Measurements from ENCODE around the gene DHRS2. TPM values are rescaled to one million over a fixed set of nuclear protein-coding genes. Genes with fewer than 3 reads are reported as not detected.

Gene DHRS2
- total and polyA plus RNA-seq, 2 of the 13 experiments (the other 11 are each of a cell fraction or from before 2014, with no cell fraction given): 1,621 to 3,021 TPM

DNA sequence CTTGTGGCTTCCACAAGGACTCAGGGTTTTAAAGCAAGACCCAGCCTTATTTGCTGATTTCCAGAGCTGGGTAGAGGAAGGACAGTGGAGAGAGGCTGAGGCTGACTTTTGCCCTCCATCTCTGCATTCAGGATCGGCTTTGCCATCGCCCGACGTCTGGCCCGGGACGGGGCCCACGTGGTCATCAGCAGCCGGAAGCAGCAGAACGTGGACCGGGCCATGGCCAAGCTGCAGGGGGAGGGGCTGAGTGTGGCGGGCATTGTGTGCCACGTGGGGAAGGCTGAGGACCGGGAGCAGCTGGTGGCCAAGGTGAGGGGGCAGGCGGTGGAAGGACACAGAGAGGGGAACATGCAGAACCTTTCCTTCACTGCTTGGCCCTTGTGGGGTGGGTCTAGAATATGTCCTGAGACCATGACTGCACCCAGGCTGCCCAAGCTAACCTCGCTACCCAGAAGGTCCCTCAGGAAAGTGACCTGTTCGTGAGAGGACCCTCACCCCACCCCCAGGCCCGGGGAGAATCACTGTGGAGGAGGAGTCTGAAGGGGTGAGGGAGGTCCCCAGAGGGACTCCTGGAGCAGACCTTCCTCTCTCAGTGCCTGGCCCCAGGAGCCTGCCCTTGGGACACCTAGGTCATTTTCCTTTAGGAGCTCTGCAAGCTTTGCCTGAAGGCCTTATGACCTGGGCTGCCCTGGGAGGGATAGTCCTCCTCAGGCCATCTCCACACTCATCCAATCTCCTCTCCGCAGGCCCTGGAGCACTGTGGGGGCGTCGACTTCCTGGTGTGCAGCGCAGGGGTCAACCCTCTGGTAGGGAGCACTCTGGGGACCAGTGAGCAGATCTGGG lies 3.1 kb downstream of the DHRS2 start (continued):
- TF ChIP-seq FLYWCH1 (CRISPR knock-in tag; IDR thresholded peaks at IDR 0.05) (no peak), ZNF629 (CRISPR knock-in tag; conservative IDR thresholded peaks at IDR 0.05) (no peak), NKX3-1 (CRISPR knock-in tag; IDR thresholded peaks at IDR 0.05) (no peak), HDAC2 (CRISPR knock-in tag; IDR thresholded peaks at IDR 0.05) (peak; percentile 59), SUZ12 (IDR thresholded peaks at IDR 0.05; ENCODE audit: low read depth, low read length) (no peak; the same call in 1 of the 2 replicates), ZNF549 (CRISPR knock-in tag; IDR thresholded peaks at IDR 0.05) (no peak), ZNF556 (CRISPR knock-in tag; IDR thresholded peaks at IDR 0.05; ENCODE audit: borderline replicate concordance) (no peak; the same call in 1 of the 2 replicates), WIZ (CRISPR knock-in tag; IDR thresholded peaks at IDR 0.05) (peak; percentile 96; the same call in 1 of the 2 replicates), ZNF567 (CRISPR knock-in tag; IDR thresholded peaks at IDR 0.05; ENCODE audit: borderline replicate concordance) (0 out of 2 replicates have a peak, but pooled peaks have one; percentile 41), HIVEP1 (CRISPR knock-in tag; IDR thresholded peaks at IDR 0.05) (no peak), CHD4 (IDR thresholded peaks at IDR 0.05; ENCODE audit: borderline replicate concordance, low read length) (no peak), ZSCAN29 (CRISPR knock-in tag; conservative IDR thresholded peaks at IDR 0.05) (peak; percentile 89), MAFK (conservative IDR thresholded peaks at IDR 0.05 in 1 of 2, IDR thresholded peaks at IDR 0.05 in 1 of 2; ENCODE audit: low read length in 2 of 2) (no peak)
- TF ChIP-seq, protein P1, sequence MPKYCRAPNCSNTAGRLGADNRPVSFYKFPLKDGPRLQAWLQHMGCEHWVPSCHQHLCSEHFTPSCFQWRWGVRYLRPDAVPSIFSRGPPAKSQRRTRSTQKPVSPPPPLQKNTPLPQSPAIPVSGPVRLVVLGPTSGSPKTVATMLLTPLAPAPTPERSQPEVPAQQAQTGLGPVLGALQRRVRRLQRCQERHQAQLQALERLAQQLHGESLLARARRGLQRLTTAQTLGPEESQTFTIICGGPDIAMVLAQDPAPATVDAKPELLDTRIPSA (CRISPR knock-in tag; IDR thresholded peaks at IDR 0.05; ENCODE audit: borderline replicate concordance): no peak
- TF ChIP-seq, protein P2, sequence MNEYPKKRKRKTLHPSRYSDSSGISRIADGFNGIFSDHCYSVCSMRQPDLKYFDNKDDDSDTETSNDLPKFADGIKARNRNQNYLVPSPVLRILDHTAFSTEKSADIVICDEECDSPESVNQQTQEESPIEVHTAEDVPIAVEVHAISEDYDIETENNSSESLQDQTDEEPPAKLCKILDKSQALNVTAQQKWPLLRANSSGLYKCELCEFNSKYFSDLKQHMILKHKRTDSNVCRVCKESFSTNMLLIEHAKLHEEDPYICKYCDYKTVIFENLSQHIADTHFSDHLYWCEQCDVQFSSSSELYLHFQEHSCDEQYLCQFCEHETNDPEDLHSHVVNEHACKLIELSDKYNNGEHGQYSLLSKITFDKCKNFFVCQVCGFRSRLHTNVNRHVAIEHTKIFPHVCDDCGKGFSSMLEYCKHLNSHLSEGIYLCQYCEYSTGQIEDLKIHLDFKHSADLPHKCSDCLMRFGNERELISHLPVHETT (CRISPR knock-in tag; conservative IDR thresholded peaks at IDR 0.05): peak; percentile 53; the same call in 1 of the 2 replicates
- TF ChIP-seq, protein P3, sequence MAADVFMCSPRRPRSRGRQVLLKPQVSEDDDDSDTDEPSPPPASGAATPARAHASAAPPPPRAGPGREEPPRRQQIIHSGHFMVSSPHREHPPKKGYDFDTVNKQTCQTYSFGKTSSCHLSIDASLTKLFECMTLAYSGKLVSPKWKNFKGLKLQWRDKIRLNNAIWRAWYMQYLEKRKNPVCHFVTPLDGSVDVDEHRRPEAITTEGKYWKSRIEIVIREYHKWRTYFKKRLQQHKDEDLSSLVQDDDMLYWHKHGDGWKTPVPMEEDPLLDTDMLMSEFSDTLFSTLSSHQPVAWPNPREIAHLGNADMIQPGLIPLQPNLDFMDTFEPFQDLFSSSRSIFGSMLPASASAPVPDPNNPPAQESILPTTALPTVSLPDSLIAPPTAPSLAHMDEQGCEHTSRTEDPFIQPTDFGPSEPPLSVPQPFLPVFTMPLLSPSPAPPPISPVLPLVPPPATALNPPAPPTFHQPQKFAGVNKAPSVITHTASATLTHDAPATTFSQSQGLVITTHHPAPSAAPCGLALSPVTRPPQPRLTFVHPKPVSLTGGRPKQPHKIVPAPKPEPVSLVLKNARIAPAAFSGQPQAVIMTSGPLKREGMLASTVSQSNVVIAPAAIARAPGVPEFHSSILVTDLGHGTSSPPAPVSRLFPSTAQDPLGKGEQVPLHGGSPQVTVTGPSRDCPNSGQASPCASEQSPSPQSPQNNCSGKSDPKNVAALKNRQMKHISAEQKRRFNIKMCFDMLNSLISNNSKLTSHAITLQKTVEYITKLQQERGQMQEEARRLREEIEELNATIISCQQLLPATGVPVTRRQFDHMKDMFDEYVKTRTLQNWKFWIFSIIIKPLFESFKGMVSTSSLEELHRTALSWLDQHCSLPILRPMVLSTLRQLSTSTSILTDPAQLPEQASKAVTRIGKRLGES (CRISPR knock-in tag; IDR thresholded peaks at IDR 0.05; ENCODE audit: borderline replicate concordance): no peak
- TF ChIP-seq, protein P4, sequence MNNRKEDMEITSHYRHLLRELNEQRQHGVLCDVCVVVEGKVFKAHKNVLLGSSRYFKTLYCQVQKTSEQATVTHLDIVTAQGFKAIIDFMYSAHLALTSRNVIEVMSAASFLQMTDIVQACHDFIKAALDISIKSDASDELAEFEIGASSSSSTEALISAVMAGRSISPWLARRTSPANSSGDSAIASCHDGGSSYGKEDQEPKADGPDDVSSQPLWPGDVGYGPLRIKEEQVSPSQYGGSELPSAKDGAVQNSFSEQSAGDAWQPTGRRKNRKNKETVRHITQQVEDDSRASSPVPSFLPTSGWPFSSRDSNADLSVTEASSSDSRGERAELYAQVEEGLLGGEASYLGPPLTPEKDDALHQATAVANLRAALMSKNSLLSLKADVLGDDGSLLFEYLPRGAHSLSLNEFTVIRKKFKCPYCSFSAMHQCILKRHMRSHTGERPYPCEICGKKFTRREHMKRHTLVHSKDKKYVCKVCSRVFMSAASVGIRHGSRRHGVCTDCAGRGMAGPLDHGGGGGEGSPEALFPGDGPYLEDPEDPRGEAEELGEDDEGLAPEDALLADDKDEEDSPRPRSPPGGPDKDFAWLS (CRISPR knock-in tag; IDR thresholded peaks at IDR 0.05; ENCODE audit: borderline replicate concordance): no peak
- TF ChIP-seq, protein P5, sequence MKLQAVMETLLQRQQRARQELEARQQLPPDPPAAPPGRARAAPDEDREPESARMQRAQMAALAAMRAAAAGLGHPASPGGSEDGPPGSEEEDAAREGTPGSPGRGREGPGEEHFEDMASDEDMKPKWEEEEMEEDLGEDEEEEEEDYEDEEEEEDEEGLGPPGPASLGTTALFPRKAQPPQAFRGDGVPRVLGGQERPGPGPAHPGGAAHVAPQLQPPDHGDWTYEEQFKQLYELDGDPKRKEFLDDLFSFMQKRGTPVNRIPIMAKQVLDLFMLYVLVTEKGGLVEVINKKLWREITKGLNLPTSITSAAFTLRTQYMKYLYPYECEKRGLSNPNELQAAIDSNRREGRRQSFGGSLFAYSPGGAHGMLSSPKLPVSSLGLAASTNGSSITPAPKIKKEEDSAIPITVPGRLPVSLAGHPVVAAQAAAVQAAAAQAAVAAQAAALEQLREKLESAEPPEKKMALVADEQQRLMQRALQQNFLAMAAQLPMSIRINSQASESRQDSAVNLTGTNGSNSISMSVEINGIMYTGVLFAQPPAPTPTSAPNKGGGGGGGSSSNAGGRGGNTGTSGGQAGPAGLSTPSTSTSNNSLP (IDR thresholded peaks at IDR 0.05; ENCODE audit: low read depth, low read length): 0 out of 2 replicates have a peak, but pooled peaks have one; percentile 6

Data from HepG2 (cell line).